Measurements from ENCODE around the gene PCDHGA6.
A peak's percentile ranks its signal among the peaks of the same experiment; 100 is the strongest.
"Not testable (repeated sequence)": the region's sequence is repeated elsewhere in the genome, so short reads cannot be mapped to it uniquely, and the experiment has no call there.

The PCDHGA6 gene

DNA sequence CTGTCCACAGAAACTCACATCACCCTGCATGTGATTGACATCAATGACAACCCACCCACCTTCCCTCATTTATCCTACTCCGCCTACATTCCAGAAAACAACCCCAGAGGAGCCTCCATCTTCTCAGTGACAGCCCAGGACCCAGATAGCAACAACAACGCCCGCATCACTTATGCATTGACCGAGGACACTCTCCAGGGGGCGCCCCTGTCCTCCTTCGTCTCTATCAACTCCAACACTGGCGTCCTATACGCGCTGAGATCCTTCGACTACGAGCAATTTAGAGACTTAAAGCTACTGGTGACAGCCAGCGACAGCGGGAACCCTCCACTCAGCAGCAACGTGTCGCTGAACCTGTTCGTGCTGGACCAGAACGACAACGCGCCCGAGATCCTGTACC, 28.4 kb upstream of the PCDHGA6 start:
- no peaks in the 10 kb centered on the region for H3K36me3 ChIP-seq (ENCODE audit: insufficient read depth, low read length)
- H3K4me3 ChIP-seq (ENCODE audit: low read length): no peak overlapping the region
- H3K9me3 ChIP-seq (replicated peaks; ENCODE audit: low read length): peaks cover 22% of the 10 kb centered on the region
- no peaks in the 10 kb centered on the region for H3K27me3 ChIP-seq (ENCODE audit: control insufficient read depth, insufficient read depth, low read length)
- H3K4me2 ChIP-seq (ENCODE audit: low read length): no peak overlapping the region
- H3K9ac ChIP-seq (ENCODE audit: low read depth, low read length): no peak overlapping the region
- no peaks in the 10 kb centered on the region for H3K4me1 ChIP-seq (ENCODE audit: control insufficient read depth, insufficient read depth, low read length)

DNA sequence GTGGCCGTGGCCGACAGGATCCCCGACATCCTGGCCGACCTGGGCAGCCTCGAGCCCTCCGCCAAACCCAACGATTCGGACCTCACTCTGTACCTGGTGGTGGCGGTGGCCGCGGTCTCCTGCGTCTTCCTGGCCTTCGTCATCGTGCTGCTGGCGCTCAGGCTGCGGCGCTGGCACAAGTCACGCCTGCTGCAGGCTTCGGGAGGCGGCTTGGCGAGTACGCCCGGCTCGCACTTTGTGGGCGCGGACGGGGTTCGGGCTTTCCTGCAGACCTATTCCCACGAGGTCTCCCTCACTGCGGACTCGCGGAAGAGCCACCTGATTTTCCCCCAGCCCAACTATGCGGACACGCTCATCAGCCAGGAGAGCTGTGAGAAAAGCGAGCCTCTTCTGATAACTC, 27.7 kb upstream of the PCDHGA6 start:
- not testable (repeated sequence) for H3K4me2 ChIP-seq (ENCODE audit: low read length); H3K36me3 ChIP-seq (ENCODE audit: insufficient read depth, low read length); H3K27me3 ChIP-seq (ENCODE audit: control insufficient read depth, insufficient read depth, low read length); H3K4me3 ChIP-seq (ENCODE audit: low read length); H3K9ac ChIP-seq (ENCODE audit: low read depth, low read length); H3K4me1 ChIP-seq (ENCODE audit: control insufficient read depth, insufficient read depth, low read length)
- H3K9me3 ChIP-seq (replicated peaks; ENCODE audit: low read length): peaks cover 27% of the 10 kb centered on the region

GRCh38 chr5:141349917-141350619, 23.6 kb upstream of the PCDHGA6 start, which contains the start of gene PCDHGB1:
PCDHGB1 (plus strand) TSS chr5:141350099; CDS start chr5:141350261, 162 bp downstream.
- H3K36me3 ChIP-seq (ENCODE audit: insufficient read depth, low read length): no peaks in the 10 kb centered on the region
- no peaks in the 10 kb centered on the region for H3K27me3 ChIP-seq (ENCODE audit: control insufficient read depth, insufficient read depth, low read length)
- H3K4me1 ChIP-seq (ENCODE audit: control insufficient read depth, insufficient read depth, low read length): no peaks in the 10 kb centered on the region
- peak within 1 kb of the TSS; percentile 66 for H3K4me3 ChIP-seq (ENCODE audit: low read length)
- H3K9me3 ChIP-seq (replicated peaks; ENCODE audit: low read length): peaks cover 13% of the 10 kb centered on the region
- peak within 1 kb of the TSS; percentile 84 for H3K4me2 ChIP-seq (ENCODE audit: low read length)
- H3K9ac ChIP-seq (ENCODE audit: low read depth, low read length): peak within 1 kb of the TSS; percentile 5

DNA sequence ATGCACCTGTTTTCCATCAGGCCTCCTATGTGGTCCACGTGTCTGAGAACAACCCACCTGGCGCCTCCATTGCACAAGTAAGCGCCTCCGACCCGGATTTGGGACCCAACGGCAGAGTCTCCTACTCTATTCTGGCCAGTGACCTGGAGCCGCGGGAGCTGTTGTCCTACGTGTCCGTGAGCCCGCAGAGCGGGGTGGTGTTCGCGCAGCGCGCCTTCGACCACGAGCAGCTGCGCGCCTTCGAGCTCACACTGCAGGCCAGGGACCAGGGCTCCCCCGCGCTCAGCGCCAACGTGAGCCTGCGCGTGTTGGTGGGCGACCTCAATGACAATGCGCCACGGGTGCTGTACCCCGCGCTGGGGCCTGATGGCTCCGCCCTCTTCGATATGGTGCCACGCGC, 22.1 kb upstream of the PCDHGA6 start:
- Histone ChIP-seq H3K4me2 (ENCODE audit: low read length) (no peak overlapping the region), H3K27me3 (ENCODE audit: control insufficient read depth, insufficient read depth, low read length) (no peaks in the 10 kb centered on the region), H3K9ac (ENCODE audit: low read depth, low read length) (no peak overlapping the region), H3K4me1 (ENCODE audit: control insufficient read depth, insufficient read depth, low read length) (no peaks in the 10 kb centered on the region), H3K4me3 (ENCODE audit: low read length) (no peak overlapping the region), H3K36me3 (ENCODE audit: insufficient read depth, low read length) (no peaks in the 10 kb centered on the region), H3K9me3 (replicated peaks; ENCODE audit: low read length) (peaks cover 9% of the 10 kb centered on the region)

DNA sequence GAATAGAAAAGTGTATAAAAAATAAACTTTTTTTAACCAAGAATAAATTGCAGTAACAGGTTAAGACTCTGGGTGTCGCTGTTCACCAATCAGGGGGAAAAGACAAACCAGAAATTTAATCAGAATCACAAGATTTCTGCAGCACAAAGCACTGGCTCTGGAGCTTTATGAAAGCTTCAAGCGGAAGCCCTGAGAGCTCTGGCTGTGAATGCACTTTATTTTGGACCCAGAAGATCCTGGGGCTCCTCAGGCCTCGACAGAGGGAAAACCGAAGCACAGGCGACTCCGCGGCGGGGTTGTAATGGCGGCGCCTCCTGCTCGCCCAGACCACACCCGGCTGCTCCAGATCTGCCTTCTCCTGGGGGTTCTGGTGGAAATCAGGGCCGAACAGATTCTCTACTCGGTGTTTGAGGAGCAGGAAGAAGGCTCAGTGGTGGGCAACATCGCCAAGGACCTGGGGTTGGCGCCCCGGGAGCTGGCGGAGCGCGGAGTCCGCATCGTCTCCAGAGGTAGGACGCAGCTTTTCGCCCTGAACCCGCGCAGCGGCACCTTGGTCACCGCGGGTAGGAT, 18.7 kb upstream of the PCDHGA6 start, which contains the start of gene PCDHGA4:
TSS of gene PCDHGA4 (plus strand) at position 122 of the 570 bp plus-strand sequence. CDS start at position 209, 87 bp downstream.
- no peaks in the 10 kb centered on the region for H3K36me3 ChIP-seq (ENCODE audit: insufficient read depth, low read length)
- H3K4me1 ChIP-seq (ENCODE audit: control insufficient read depth, insufficient read depth, low read length): no peaks in the 10 kb centered on the region
- H3K9ac ChIP-seq (ENCODE audit: low read depth, low read length): peak within 1 kb of the TSS; percentile 56
- peak within 1 kb of the TSS; percentile 59 for H3K4me2 ChIP-seq (ENCODE audit: low read length)
- no peaks in the 10 kb centered on the region for H3K27me3 ChIP-seq (ENCODE audit: control insufficient read depth, insufficient read depth, low read length)
- H3K4me3 ChIP-seq (ENCODE audit: low read length): peak within 1 kb of the TSS; percentile 62
- H3K9me3 ChIP-seq (replicated peaks; ENCODE audit: low read length): peaks cover 10% of the 10 kb centered on the region

GRCh38 chr5:141355641-141356040, 18.1 kb upstream of the PCDHGA6 start:
- H3K9me3 ChIP-seq (replicated peaks; ENCODE audit: low read length): peaks cover 16% of the 10 kb centered on the region
- H3K27me3 ChIP-seq (ENCODE audit: control insufficient read depth, insufficient read depth, low read length): no peaks in the 10 kb centered on the region
- no peaks in the 10 kb centered on the region for H3K4me1 ChIP-seq (ENCODE audit: control insufficient read depth, insufficient read depth, low read length)
- H3K36me3 ChIP-seq (ENCODE audit: insufficient read depth, low read length): no peaks in the 10 kb centered on the region
- peak overlapping the region; percentile 59 for H3K4me2 ChIP-seq (ENCODE audit: low read length)
- peak overlapping the region; percentile 62 for H3K4me3 ChIP-seq (ENCODE audit: low read length)
- no peak overlapping the region for H3K9ac ChIP-seq (ENCODE audit: low read depth, low read length)

DNA sequence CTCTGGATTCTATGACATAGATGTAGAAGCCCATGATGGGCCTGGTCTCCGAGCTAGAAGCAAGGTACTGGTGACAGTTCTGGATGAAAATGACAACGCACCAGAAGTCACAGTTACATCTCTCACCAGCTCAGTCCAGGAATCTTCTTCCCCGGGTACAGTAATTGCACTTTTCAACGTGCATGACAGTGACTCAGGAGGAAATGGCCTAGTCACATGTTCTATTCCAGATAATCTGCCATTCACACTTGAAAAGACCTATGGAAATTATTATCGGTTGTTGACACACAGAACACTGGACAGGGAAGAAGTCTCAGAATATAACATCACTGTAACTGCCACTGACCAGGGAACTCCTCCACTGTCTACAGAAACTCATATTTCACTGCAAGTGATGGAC, 17.6 kb upstream of the PCDHGA6 start:
- no peaks in the 10 kb centered on the region for H3K27me3 ChIP-seq (ENCODE audit: control insufficient read depth, insufficient read depth, low read length)
- H3K9me3 ChIP-seq (replicated peaks; ENCODE audit: low read length): peaks cover 17% of the 10 kb centered on the region
- no peak overlapping the region for H3K9ac ChIP-seq (ENCODE audit: low read depth, low read length)

DNA sequence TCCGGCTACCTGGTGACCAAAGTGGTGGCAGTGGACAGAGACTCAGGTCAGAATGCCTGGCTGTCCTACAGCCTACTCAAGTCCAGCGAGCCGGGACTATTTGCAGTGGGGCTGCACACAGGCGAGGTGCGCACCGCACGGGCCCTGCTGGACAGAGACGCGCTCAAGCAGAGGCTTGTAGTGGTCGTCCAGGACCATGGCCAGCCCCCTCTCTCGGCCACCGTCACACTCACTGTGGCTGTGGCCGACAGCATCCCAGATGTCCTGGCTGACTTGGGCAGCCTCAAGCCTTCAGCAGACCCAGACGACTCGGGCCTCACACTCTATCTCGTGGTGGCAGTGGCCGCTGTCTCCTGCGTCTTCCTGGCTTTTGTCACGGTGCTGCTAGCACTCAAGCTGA, 16.7 kb upstream of the PCDHGA6 start:
- H3K4me1 ChIP-seq (ENCODE audit: control insufficient read depth, insufficient read depth, low read length): no peaks in the 10 kb centered on the region
- no peak overlapping the region for H3K9ac ChIP-seq (ENCODE audit: low read depth, low read length)
- H3K9me3 ChIP-seq (replicated peaks; ENCODE audit: low read length): peaks cover 17% of the 10 kb centered on the region
- no peak overlapping the region for H3K4me2 ChIP-seq (ENCODE audit: low read length)
- H3K27me3 ChIP-seq (ENCODE audit: control insufficient read depth, insufficient read depth, low read length): no peaks in the 10 kb centered on the region
- no peaks in the 10 kb centered on the region for H3K36me3 ChIP-seq (ENCODE audit: insufficient read depth, low read length)
- H3K4me3 ChIP-seq (ENCODE audit: low read length): no peak overlapping the region

More for the DNA sequence above, 17.6 kb upstream of the PCDHGA6 start:
- Histone ChIP-seq H3K4me1 (ENCODE audit: control insufficient read depth, insufficient read depth, low read length) (no peaks in the 10 kb centered on the region), H3K36me3 (ENCODE audit: insufficient read depth, low read length) (no peaks in the 10 kb centered on the region), H3K4me3 (ENCODE audit: low read length) (no peak overlapping the region), H3K4me2 (ENCODE audit: low read length) (no peak overlapping the region)

- H3K27me3 ChIP-seq (ENCODE audit: control insufficient read depth, insufficient read depth, low read length): peaks cover 4% of the 10 kb centered on the region
- peak within 1 kb of the TSS; percentile 68 for H3K4me3 ChIP-seq (ENCODE audit: low read length)
- no peaks in the 10 kb centered on the region for H3K36me3 ChIP-seq (ENCODE audit: insufficient read depth, low read length)
- peak within 1 kb of the TSS; percentile 63 for H3K4me2 ChIP-seq (ENCODE audit: low read length)
- no peaks in the 10 kb centered on the region for H3K4me1 ChIP-seq (ENCODE audit: control insufficient read depth, insufficient read depth, low read length)
- peak within 1 kb of the TSS; percentile 39 for H3K9ac ChIP-seq (ENCODE audit: low read depth, low read length)
- peaks cover 21% of the 10 kb centered on the region for H3K9me3 ChIP-seq (replicated peaks; ENCODE audit: low read length)
These were observed 13.8 kb upstream of the PCDHGA6 start, which contains the start of gene PCDHGB2 for GRCh38 chr5:141359790-141360426. PCDHGB2 (plus strand) TSS chr5:141359994; CDS start chr5:141360136, 142 bp downstream.

DNA sequence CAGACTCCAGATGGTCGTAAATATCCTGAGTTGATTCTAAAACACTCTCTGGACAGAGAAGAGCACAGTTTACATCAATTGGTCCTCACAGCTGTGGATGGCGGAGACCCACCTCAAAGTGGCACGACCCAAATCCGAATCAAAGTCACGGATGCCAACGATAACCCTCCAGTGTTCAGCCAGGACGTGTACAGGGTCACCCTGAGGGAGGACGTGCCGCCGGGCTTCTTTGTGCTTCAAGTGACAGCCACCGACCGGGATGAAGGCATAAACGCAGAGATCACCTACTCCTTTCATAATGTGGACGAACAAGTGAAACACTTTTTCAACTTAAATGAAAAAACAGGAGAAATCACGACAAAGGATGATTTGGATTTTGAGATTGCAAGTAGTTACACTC, 13.0 kb upstream of the PCDHGA6 start:
- Histone ChIP-seq H3K9ac (ENCODE audit: low read depth, low read length) (no peak overlapping the region), H3K27me3 (ENCODE audit: control insufficient read depth, insufficient read depth, low read length) (peaks cover 4% of the 10 kb centered on the region), H3K36me3 (ENCODE audit: insufficient read depth, low read length) (no peaks in the 10 kb centered on the region), H3K4me3 (ENCODE audit: low read length) (peak overlapping the region; percentile 68), H3K4me2 (ENCODE audit: low read length) (no peak overlapping the region), H3K9me3 (replicated peaks; ENCODE audit: low read length) (peaks cover 28% of the 10 kb centered on the region), H3K4me1 (ENCODE audit: control insufficient read depth, insufficient read depth, low read length) (no peaks in the 10 kb centered on the region)

DNA sequence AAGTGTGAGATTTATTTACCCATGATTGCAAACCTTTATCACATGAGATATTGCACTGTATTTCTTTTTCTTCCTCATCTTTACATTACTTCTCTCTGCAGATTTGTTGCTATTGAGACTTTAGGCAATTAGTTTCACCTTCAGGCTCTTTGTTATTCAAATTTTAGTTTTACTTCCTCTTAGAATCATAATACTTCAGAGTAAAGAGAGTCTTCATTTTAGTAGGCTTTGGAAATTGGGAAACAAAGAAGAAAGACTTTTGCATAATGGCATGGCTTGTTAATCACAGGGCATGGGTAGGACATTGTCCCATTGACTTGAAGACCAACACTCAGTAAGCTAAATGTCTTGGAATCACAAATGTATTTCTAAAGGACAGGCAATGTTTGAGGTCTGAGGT, 11.0 kb upstream of the PCDHGA6 start:
- Histone ChIP-seq H3K36me3 (ENCODE audit: insufficient read depth, low read length) (no peaks in the 10 kb centered on the region), H3K27me3 (ENCODE audit: control insufficient read depth, insufficient read depth, low read length) (peaks cover 4% of the 10 kb centered on the region), H3K9ac (ENCODE audit: low read depth, low read length) (no peak overlapping the region), H3K4me3 (ENCODE audit: low read length) (no peak overlapping the region), H3K4me1 (ENCODE audit: control insufficient read depth, insufficient read depth, low read length) (no peaks in the 10 kb centered on the region), H3K9me3 (replicated peaks; ENCODE audit: low read length) (peaks cover 37% of the 10 kb centered on the region), H3K4me2 (ENCODE audit: low read length) (no peak overlapping the region)

Measured in skeletal muscle satellite cell (primary cell).